ENCODE results near the gene CCSER1.
"Not testable (repeated sequence)": the region's sequence is repeated elsewhere in the genome, so short reads cannot be mapped to it uniquely, and the experiment has no call there.

The CCSER1 gene

DNA sequence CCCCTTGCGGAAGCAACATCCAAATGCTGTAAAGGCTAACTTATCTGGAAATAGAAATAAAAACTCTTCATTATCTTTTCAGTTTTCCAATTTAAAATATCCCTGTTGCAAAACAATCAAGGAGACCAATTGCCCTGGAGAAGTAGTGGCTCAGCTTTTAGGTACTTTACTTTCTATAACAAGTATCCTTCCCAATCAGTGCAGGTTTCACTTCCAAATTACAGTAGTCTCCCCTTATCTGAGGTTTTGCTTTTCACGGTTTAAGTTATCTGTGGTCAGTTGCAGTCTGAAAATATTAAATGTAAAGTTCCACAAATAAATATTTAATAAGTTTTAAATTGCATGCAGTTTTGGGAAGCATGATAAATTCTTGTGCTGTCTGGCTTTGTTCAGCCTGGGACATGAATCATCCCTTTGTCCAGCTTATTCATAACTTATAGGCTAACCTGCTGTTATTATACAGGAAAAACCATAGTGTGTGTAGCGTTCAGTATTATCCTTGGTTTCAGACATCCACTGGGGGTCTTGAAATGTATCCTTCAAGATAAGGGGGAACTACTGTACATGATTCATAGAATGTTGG lies 1203.5 kb downstream of the CCSER1 start:
- no peak overlapping the region for H3K9ac ChIP-seq (ENCODE audit: low read depth, low read length)
- no peak overlapping the region for H3K27ac ChIP-seq (ENCODE audit: low read depth, low read length)
- peaks cover 23% of the 10 kb centered on the region for H3K9me3 ChIP-seq (ENCODE audit: control insufficient read depth, insufficient read depth, low read length)
- H3K4me3 ChIP-seq (ENCODE audit: low read depth, low read length), result no peak overlapping the region
- H3K36me3 ChIP-seq (ENCODE audit: control insufficient read depth, insufficient read depth, low read length), result no peaks in the 10 kb centered on the region
- no peaks in the 10 kb centered on the region for H3K4me1 ChIP-seq (ENCODE audit: control insufficient read depth, insufficient read depth, low read length)
- H3K27me3 ChIP-seq (ENCODE audit: control insufficient read depth, insufficient read depth, low read length), result no peaks in the 10 kb centered on the region

DNA sequence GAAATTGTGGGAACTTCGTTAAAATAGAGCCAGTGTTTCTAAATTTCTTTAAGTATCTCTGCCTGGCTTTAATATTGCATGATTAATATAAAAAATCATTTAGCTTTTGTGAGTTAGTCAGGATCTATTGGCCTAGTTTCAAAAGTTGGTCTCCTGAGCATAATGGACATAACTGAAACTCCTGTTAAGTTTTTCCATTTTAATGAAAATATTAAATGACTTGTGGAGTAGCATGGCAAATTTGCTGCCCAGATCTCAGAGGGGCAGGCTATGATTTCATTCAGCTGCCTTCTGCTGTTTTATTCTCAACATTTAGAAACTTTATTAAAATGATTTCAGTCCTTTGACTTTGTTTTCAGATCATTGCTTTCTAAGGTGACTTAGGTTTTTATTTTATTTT lies 1213.6 kb downstream of the CCSER1 start:
- Histone ChIP-seq H3K9me3 (ENCODE audit: control insufficient read depth, insufficient read depth, low read length) (no peaks in the 10 kb centered on the region), H3K9ac (ENCODE audit: low read depth, low read length) (no peak overlapping the region), H3K27ac (ENCODE audit: low read depth, low read length) (no peak overlapping the region), H3K4me1 (ENCODE audit: control insufficient read depth, insufficient read depth, low read length) (no peaks in the 10 kb centered on the region), H3K4me3 (ENCODE audit: low read depth, low read length) (no peak overlapping the region), H3K27me3 (ENCODE audit: control insufficient read depth, insufficient read depth, low read length) (no peaks in the 10 kb centered on the region), H3K36me3 (ENCODE audit: control insufficient read depth, insufficient read depth, low read length) (no peaks in the 10 kb centered on the region)

DNA sequence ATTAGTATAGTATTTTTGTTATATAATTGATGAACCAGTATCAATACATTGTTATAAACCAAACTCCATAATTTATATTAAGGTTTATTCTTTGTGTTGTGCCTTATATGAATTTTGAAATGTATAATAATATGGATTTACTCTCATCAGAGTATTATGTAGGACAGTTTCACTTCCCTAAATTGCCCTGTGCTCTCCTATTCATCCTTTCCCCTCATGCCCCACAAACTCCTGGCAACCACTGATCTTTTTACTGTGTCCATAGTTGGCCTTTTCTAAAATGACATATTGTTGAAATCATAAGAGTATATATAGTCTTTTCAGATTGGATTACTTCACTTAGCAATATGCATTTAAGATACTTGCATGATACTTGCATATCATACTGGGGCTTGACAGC lies 1218.4 kb downstream of the CCSER1 start:
- H3K27me3 ChIP-seq (ENCODE audit: control insufficient read depth, insufficient read depth, low read length), result no peaks in the 10 kb centered on the region
- no peak overlapping the region for H3K27ac ChIP-seq (ENCODE audit: low read depth, low read length)
- H3K9me3 ChIP-seq (ENCODE audit: control insufficient read depth, insufficient read depth, low read length), result no peaks in the 10 kb centered on the region
- no peaks in the 10 kb centered on the region for H3K36me3 ChIP-seq (ENCODE audit: control insufficient read depth, insufficient read depth, low read length)
- H3K9ac ChIP-seq (ENCODE audit: low read depth, low read length), result no peak overlapping the region
- no peak overlapping the region for H3K4me3 ChIP-seq (ENCODE audit: low read depth, low read length)
- no peaks in the 10 kb centered on the region for H3K4me1 ChIP-seq (ENCODE audit: control insufficient read depth, insufficient read depth, low read length)

DNA sequence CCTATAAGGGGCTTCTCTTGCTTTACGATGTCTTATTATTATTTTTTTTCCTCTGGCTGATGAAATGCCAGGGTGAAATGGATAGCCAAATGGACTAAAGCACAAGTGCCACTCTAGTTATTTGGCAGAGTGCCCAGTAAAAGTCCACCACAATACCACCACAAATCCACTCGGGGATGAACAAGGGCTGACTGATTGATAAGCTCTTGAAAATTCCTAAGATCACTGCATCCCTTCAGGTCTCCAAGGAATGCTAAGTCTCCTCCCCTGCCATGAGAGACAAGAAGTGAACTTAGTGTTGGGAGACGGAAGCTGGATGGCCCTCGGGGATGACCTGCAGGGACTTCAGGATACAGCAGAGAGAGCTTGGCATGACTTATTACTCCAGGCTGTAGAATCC lies 1229.3 kb downstream of the CCSER1 start:
- not testable (repeated sequence) for H3K36me3 ChIP-seq (ENCODE audit: control insufficient read depth, insufficient read depth, low read length); H3K27ac ChIP-seq (ENCODE audit: low read depth, low read length); H3K9me3 ChIP-seq (ENCODE audit: control insufficient read depth, insufficient read depth, low read length); H3K4me3 ChIP-seq (ENCODE audit: low read depth, low read length); H3K27me3 ChIP-seq (ENCODE audit: control insufficient read depth, insufficient read depth, low read length); H3K4me1 ChIP-seq (ENCODE audit: control insufficient read depth, insufficient read depth, low read length); H3K9ac ChIP-seq (ENCODE audit: low read depth, low read length)

DNA sequence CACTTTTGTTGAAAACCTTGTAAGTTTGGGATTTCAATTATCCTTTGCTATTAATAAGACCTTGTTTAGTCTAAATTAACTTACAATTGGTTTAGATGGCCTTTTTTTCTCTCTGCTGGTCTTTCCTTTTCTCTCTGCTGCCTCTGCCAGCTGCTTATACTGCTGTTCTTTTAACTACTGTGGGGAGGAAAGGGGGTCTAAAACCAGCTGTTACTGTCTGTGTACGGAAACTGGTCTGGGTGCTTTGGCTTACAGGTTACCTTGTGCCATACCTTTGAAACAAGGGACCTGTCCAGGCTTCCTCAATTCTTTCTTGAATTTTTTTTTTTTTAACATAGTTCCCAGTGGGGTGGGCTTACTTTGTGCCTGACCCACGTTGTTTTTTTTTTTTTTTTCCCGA lies 1230.8 kb downstream of the CCSER1 start:
- not testable (repeated sequence) for H3K9me3 ChIP-seq (ENCODE audit: control insufficient read depth, insufficient read depth, low read length); H3K27ac ChIP-seq (ENCODE audit: low read depth, low read length); H3K36me3 ChIP-seq (ENCODE audit: control insufficient read depth, insufficient read depth, low read length); H3K4me3 ChIP-seq (ENCODE audit: low read depth, low read length); H3K4me1 ChIP-seq (ENCODE audit: control insufficient read depth, insufficient read depth, low read length); H3K27me3 ChIP-seq (ENCODE audit: control insufficient read depth, insufficient read depth, low read length); H3K9ac ChIP-seq (ENCODE audit: low read depth, low read length)

DNA sequence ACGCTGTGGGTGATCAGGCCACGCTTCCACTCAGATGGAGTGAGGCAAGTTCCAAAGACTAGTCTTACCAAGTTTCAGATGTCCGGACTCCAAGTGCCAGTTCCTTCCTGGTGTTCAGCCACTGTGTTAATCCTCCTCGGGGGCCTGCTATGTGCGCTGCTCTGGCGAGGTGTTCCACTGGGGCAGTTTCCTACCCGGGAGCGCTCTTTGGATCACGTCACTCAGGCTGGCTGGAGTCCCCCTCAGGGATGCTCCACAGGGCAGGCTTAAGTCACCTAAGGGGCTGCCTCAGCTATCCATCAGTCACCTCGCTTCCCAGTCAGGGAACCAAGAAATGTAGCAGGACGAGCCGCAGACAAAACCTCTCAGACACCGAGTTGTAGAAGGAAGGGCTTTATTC lies 1231.4 kb downstream of the CCSER1 start:
- H3K36me3 ChIP-seq (ENCODE audit: control insufficient read depth, insufficient read depth, low read length); H3K4me3 ChIP-seq (ENCODE audit: low read depth, low read length); H3K9me3 ChIP-seq (ENCODE audit: control insufficient read depth, insufficient read depth, low read length); H3K27me3 ChIP-seq (ENCODE audit: control insufficient read depth, insufficient read depth, low read length); H3K27ac ChIP-seq (ENCODE audit: low read depth, low read length); H3K9ac ChIP-seq (ENCODE audit: low read depth, low read length); H3K4me1 ChIP-seq (ENCODE audit: control insufficient read depth, insufficient read depth, low read length): not testable (repeated sequence)

DNA sequence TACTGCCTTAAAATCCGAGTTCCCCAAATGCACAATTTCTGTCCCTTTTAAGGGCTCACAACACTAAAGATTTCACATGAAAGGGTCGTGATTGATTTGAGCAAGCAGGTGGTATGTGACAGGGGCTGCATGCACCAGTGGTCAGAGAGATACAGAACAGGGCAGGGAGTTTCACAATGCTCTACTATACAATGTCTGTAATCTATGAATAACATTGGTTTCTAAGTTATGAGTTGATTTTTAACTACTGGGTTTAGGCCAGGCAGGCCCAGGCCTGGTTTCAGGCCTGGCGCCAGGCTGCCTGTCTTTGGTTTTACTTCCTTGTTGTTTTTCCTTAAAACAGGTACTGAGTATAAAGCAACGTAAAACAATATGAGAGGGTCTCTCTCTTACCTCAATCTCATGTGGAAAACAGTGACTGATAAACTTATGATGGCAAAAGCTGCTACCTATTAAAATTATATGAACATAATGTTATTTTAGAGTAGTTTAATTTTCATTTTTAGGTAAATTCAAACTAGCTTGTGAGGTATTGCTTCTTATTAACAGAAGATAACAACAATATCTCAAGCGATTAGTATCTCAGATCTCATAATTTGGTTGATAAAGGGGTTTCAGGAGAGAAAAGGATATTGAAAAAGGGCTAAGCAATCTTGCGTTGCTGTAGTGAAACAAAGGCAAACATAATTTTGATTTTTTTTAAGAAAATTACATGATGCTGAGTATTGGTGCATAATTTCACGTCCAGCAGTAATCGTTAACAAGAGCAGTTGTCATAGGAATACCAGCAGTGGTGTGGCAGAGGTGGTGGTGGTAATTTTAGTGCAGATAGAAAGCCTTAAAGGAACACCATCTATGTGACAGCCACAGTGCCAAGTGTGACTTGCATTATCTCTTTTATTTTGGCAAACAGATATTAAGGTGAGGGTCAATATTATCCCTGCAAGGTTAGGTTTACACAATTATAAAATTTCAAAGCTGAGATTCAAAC lies 1232.1 kb downstream of the CCSER1 start:
- Histone ChIP-seq H3K27me3 (ENCODE audit: control insufficient read depth, insufficient read depth, low read length) (no peaks in the 10 kb centered on the region), H3K36me3 (ENCODE audit: control insufficient read depth, insufficient read depth, low read length) (no peaks in the 10 kb centered on the region), H3K4me3 (ENCODE audit: low read depth, low read length) (no peak overlapping the region), H3K27ac (ENCODE audit: low read depth, low read length) (no peak overlapping the region), H3K4me1 (ENCODE audit: control insufficient read depth, insufficient read depth, low read length) (no peaks in the 10 kb centered on the region), H3K9me3 (ENCODE audit: control insufficient read depth, insufficient read depth, low read length) (peaks cover 2% of the 10 kb centered on the region; the same call in 1 of the 2 replicates), H3K9ac (ENCODE audit: low read depth, low read length) (no peak overlapping the region)

DNA sequence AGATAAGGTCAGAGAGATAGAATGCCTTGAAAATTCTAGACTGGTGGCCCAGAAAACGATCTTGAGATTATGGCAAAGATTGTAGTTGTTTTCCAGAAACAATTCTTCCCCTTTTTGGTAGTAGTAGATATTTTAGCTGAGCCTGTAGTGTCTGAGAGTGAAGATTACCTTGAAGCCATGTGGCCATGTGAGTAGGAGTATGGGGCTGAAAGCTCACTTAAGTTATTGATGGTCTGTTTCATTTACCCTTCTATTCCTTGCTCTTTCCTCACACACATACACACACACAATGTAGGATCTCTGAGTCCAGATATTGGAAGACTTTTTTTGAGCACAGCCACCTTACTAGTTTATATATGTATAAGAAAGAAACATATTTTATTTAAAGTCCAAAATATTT lies 1234.9 kb downstream of the CCSER1 start:
- Histone ChIP-seq H3K9ac (ENCODE audit: low read depth, low read length) (no peak overlapping the region), H3K27ac (ENCODE audit: low read depth, low read length) (no peak overlapping the region)

DNA sequence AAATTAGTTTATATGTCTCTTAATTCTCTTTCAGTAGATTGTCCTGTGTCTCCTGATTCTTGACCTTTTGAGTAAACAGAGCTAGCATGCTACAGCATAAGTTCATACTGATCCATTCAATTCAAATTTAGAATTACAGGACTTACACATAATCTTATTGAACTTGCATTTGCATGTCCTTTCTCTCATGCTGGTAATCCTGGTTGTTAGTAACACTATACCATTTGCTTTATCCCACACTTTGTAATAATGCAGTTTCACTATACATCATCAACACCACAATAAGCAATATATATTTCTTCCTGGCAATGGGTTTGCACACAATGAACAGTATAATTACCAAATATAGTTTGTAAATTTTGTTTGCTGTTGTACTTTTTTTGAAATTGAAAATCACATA lies 1239.4 kb downstream of the CCSER1 start:
- Histone ChIP-seq H3K27ac (ENCODE audit: low read depth, low read length) (no peak overlapping the region), H3K4me3 (ENCODE audit: low read depth, low read length) (no peak overlapping the region), H3K27me3 (ENCODE audit: control insufficient read depth, insufficient read depth, low read length) (no peaks in the 10 kb centered on the region), H3K9me3 (ENCODE audit: control insufficient read depth, insufficient read depth, low read length) (no peaks in the 10 kb centered on the region), H3K4me1 (ENCODE audit: control insufficient read depth, insufficient read depth, low read length) (no peaks in the 10 kb centered on the region), H3K36me3 (ENCODE audit: control insufficient read depth, insufficient read depth, low read length) (no peaks in the 10 kb centered on the region), H3K9ac (ENCODE audit: low read depth, low read length) (no peak overlapping the region)

More for the DNA sequence above, 1234.9 kb downstream of the CCSER1 start:
- H3K4me3 ChIP-seq (ENCODE audit: low read depth, low read length), result no peak overlapping the region
- no peaks in the 10 kb centered on the region for H3K4me1 ChIP-seq (ENCODE audit: control insufficient read depth, insufficient read depth, low read length)
- H3K27me3 ChIP-seq (ENCODE audit: control insufficient read depth, insufficient read depth, low read length), result no peaks in the 10 kb centered on the region
- H3K9me3 ChIP-seq (ENCODE audit: control insufficient read depth, insufficient read depth, low read length), result no peaks in the 10 kb centered on the region
- H3K36me3 ChIP-seq (ENCODE audit: control insufficient read depth, insufficient read depth, low read length), result no peaks in the 10 kb centered on the region

DNA sequence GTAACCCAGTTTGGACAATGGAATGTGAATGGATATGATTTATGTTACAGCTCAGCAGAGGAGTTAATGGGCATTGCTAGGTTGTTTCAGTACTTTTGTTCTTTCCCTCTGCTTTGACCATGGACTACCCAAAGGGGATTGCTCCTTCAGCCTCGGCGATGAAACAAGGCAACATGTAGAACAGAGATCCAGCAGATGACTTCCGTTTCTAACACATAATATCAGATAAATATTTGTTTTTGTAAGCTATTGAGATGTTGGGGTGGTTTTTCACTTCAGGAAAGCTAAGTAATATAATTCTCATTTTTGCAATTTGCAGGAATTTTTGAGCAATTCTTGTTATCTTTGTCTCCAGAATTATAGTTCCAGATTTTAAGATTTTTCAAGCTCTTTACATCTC lies 1241.9 kb downstream of the CCSER1 start:
- H3K36me3 ChIP-seq (ENCODE audit: control insufficient read depth, insufficient read depth, low read length), result no peaks in the 10 kb centered on the region
- H3K27ac ChIP-seq (ENCODE audit: low read depth, low read length), result no peak overlapping the region
- no peaks in the 10 kb centered on the region for H3K4me1 ChIP-seq (ENCODE audit: control insufficient read depth, insufficient read depth, low read length)
- no peak overlapping the region for H3K9ac ChIP-seq (ENCODE audit: low read depth, low read length)
- H3K9me3 ChIP-seq (ENCODE audit: control insufficient read depth, insufficient read depth, low read length), result no peaks in the 10 kb centered on the region
- no peak overlapping the region for H3K4me3 ChIP-seq (ENCODE audit: low read depth, low read length)
- H3K27me3 ChIP-seq (ENCODE audit: control insufficient read depth, insufficient read depth, low read length), result no peaks in the 10 kb centered on the region

DNA sequence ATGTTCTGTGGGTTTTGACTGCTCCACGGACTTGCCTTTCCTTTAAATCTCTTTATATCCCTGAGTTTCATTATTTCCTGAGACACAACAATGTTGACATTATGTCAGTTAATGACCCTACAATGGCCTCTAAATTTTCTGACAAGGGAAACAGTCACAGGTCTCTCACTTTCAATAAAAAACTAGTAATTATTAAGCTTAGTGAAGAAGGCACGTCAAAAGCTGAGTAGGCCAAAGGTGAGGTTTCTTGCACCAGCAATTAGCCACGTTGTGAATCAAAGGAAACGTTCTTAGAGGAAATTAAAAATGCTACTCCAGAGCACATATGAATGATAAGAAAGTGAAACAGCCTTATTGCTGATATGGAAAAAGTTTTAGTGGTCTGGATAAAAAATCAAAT lies 1246.4 kb downstream of the CCSER1 start:
- Histone ChIP-seq H3K27ac (ENCODE audit: low read depth, low read length) (no peak overlapping the region), H3K4me1 (ENCODE audit: control insufficient read depth, insufficient read depth, low read length) (no peaks in the 10 kb centered on the region), H3K9me3 (ENCODE audit: control insufficient read depth, insufficient read depth, low read length) (no peaks in the 10 kb centered on the region), H3K4me3 (ENCODE audit: low read depth, low read length) (no peak overlapping the region), H3K9ac (ENCODE audit: low read depth, low read length) (no peak overlapping the region), H3K36me3 (ENCODE audit: control insufficient read depth, insufficient read depth, low read length) (no peaks in the 10 kb centered on the region), H3K27me3 (ENCODE audit: control insufficient read depth, insufficient read depth, low read length) (no peaks in the 10 kb centered on the region)

Measured in HUES48 (cell line).